Neural cell (in vitro differentiated cells): ENCODE results near the gene PRR5. TPM values are rescaled to one million over a fixed set of nuclear protein-coding genes. Genes with fewer than 3 reads are reported as not detected.

Source experiments
- H2AFZ ChIP-seq: fragments of 200-600, 300-800 bp; sonication (generic), shearing (Covaris generic); 2 replicates; pipeline ENCODE4 v1.6.0; 2014; ENCODE audit warnings: low read depth, mild to moderate bottlenecking, antibody characterized with exemption, low read length, moderate library complexity
- H3F3A ChIP-seq: fragments of 200-600 bp; shearing (Covaris generic); 2 replicates; pipeline ENCODE4 v1.6.1; 2016; ENCODE audit warnings: mild to moderate bottlenecking, moderate library complexity, mixed read lengths, antibody characterized with exemption, low read length; ENCODE audit not compliant: insufficient read depth, poor library complexity, severe bottlenecking
- H3K27ac ChIP-seq: fragments of 200-600, 300-800 bp; sonication (generic), shearing (Covaris generic); 2 replicates; pipeline ENCODE4 v1.5.1; 2014; ENCODE audit warnings: mild to moderate bottlenecking, low read length, moderate library complexity
- H3K27me3 ChIP-seq: fragments of 300-800, 200-600 bp; sonication (generic), shearing (Covaris generic); 2 replicates; pipeline ENCODE4 v1.6.0; 2014; ENCODE audit warnings: mild to moderate bottlenecking, low read depth, low read length, moderate library complexity; ENCODE audit not compliant: insufficient read depth
- H3K36me3 ChIP-seq: fragments of 300-800, 200-600 bp; sonication (generic), shearing (Covaris generic); 2 replicates; pipeline ENCODE4 v1.5.1; 2014; ENCODE audit warnings: mild to moderate bottlenecking, antibody characterized with exemption, low read length, moderate library complexity; ENCODE audit not compliant: insufficient read depth
- H3K4me2 ChIP-seq: fragments of 300-800, 200-600 bp; sonication (generic), shearing (Covaris generic); 2 replicates; pipeline ENCODE4 v1.6.0; 2014; ENCODE audit warnings: mild to moderate bottlenecking, low read length
- H3K4me3 ChIP-seq: fragments of 300-800, 200-600 bp; sonication (generic), shearing (Covaris generic); 2 replicates; pipeline ENCODE4 v1.5.1; 2014; ENCODE audit warnings: mild to moderate bottlenecking, low read length, moderate library complexity
- H3K79me2 ChIP-seq: fragments of 200-600 bp; shearing (Covaris generic); replicated peaks from 2 replicates; pipeline ENCODE4 v1.6.0; 2014; ENCODE audit warnings: mild to moderate bottlenecking, low read length, moderate library complexity; ENCODE audit not compliant: insufficient read depth
- H3K9ac ChIP-seq: fragments of 300-800, 200-600 bp; sonication (generic), shearing (Covaris generic); 2 replicates; pipeline ENCODE4 v1.6.1; 2016; ENCODE audit warnings: mild to moderate bottlenecking, low read length, mixed read lengths
- H3K9me2 ChIP-seq: fragments of 200-600 bp; shearing (Covaris generic); 2 replicates; pipeline ENCODE4 v1.6.1; 2016; ENCODE audit warnings: mild to moderate bottlenecking, low read length, mixed read lengths; ENCODE audit not compliant: insufficient read depth
- H3K9me3 ChIP-seq: fragments of 200-600, 300-800 bp; sonication (generic), shearing (Covaris generic); 2 replicates; pipeline ENCODE4 v1.6.1; 2016; ENCODE audit warnings: mild to moderate bottlenecking, mixed run types, low read length, moderate library complexity, mixed read lengths
- H4K20me1 ChIP-seq: fragments of 200-600 bp; shearing (Covaris generic); 2 replicates; pipeline ENCODE4 v1.6.1; 2016; ENCODE audit warnings: mild to moderate bottlenecking, mixed run types; ENCODE audit not compliant: insufficient read depth
- EP300 ChIP-seq: fragments of 450-650 bp; conservative IDR thresholded peaks from 2 replicates; pipeline ENCODE4 v1.6.1; 2014; ENCODE audit warnings: antibody characterized with exemption, mild to moderate bottlenecking, moderate library complexity; ENCODE audit not compliant: poor library complexity, severe bottlenecking
- EZH2 ChIP-seq: fragments of 200-600, 300-800 bp; shearing (Covaris generic), sonication (generic); IDR thresholded peaks from 2 replicates; pipeline ENCODE4 v1.6.1; 2014; ENCODE audit warnings: antibody characterized with exemption, low read length, borderline replicate concordance, mild to moderate bottlenecking; ENCODE audit not compliant: insufficient read depth, poor library complexity, severe bottlenecking
- MXI1 ChIP-seq: fragments of 450-650 bp; conservative IDR thresholded peaks from 2 replicates; pipeline ENCODE4 v1.6.1; 2014; ENCODE audit warnings: antibody characterized with exemption, mild to moderate bottlenecking; ENCODE audit not compliant: poor library complexity, severe bottlenecking
- POLR2AphosphoS5 ChIP-seq: IDR thresholded peaks from 2 replicates; pipeline ENCODE4 v1.6.1; 2012
- RAD21 ChIP-seq: fragments of 450-650 bp; conservative IDR thresholded peaks from 2 replicates; pipeline ENCODE4 v1.6.1; 2014; ENCODE audit warnings: antibody characterized with exemption, mild to moderate bottlenecking, moderate library complexity
- SMC3 ChIP-seq: fragments of 450-650 bp; conservative IDR thresholded peaks from 2 replicates; pipeline ENCODE4 v1.6.1; 2014; ENCODE audit warnings: antibody characterized with exemption, mild to moderate bottlenecking, moderate library complexity; ENCODE audit not compliant: poor library complexity
- TAF1 ChIP-seq: IDR thresholded peaks from 2 replicates; pipeline ENCODE4 v1.6.1; 2012; ENCODE audit warnings: low read depth
- polyA plus RNA-seq: library from polyadenylated mRNA; depleted of rRNA; stranded (reverse); fragments of >200 nt; gene quantifications from 2 replicates; pipeline ENCODE4 v1.2.3, GENCODE V29; 2014
- TF ChIP-seq, protein P1 (sequence below): IDR thresholded peaks from 2 replicates; pipeline ENCODE4 v1.6.1; 2012; ENCODE audit warnings: borderline replicate concordance
- TF ChIP-seq, protein P2 (sequence below): fragments of 450-650 bp; IDR thresholded peaks from 2 replicates; pipeline ENCODE4 v1.5.1; 2014; ENCODE audit warnings: antibody characterized with exemption, mild to moderate bottlenecking, moderate library complexity; ENCODE audit not compliant: poor library complexity, severe bottlenecking

The PRR5 gene
- polyA plus RNA-seq, 1 donor from 2014 or later = 16.2 TPM

DNA sequence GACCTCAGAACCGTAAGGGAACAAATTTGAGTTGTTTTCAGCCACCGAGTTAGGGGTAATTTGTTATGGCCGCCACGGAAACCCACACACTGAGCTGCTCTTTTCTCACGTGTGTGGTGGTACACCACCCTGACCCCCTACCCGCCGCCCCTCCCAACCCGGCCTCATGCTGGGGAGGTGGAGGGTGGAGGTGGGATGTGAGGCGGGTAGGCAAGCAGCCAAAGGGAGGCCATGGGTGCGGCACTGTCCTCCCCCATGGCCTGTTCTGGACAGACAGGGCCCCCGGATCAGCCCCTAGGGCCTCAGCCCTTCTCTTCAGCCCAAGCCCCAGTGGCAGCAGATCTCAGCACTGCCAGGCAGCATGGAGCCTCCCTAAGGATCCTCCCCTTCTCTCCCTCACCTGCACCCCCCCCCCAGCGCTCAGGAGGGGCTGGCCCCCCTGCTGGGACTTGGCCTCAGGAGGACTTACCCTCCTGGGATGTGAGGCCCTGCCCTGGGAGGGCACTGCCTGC is 7.9 kb downstream of the PRR5 start:
- TF ChIP-seq EZH2 (no peak), POLR2AphosphoS5 (no peak), MXI1 (no peak), RAD21 (no peak), TAF1 (no peak), SMC3 (no peak), EP300 (no peak)
- TF ChIP-seq, protein P1, sequence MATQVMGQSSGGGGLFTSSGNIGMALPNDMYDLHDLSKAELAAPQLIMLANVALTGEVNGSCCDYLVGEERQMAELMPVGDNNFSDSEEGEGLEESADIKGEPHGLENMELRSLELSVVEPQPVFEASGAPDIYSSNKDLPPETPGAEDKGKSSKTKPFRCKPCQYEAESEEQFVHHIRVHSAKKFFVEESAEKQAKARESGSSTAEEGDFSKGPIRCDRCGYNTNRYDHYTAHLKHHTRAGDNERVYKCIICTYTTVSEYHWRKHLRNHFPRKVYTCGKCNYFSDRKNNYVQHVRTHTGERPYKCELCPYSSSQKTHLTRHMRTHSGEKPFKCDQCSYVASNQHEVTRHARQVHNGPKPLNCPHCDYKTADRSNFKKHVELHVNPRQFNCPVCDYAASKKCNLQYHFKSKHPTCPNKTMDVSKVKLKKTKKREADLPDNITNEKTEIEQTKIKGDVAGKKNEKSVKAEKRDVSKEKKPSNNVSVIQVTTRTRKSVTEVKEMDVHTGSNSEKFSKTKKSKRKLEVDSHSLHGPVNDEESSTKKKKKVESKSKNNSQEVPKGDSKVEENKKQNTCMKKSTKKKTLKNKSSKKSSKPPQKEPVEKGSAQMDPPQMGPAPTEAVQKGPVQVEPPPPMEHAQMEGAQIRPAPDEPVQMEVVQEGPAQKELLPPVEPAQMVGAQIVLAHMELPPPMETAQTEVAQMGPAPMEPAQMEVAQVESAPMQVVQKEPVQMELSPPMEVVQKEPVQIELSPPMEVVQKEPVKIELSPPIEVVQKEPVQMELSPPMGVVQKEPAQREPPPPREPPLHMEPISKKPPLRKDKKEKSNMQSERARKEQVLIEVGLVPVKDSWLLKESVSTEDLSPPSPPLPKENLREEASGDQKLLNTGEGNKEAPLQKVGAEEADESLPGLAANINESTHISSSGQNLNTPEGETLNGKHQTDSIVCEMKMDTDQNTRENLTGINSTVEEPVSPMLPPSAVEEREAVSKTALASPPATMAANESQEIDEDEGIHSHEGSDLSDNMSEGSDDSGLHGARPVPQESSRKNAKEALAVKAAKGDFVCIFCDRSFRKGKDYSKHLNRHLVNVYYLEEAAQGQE = no peak
- TF ChIP-seq, protein P2, sequence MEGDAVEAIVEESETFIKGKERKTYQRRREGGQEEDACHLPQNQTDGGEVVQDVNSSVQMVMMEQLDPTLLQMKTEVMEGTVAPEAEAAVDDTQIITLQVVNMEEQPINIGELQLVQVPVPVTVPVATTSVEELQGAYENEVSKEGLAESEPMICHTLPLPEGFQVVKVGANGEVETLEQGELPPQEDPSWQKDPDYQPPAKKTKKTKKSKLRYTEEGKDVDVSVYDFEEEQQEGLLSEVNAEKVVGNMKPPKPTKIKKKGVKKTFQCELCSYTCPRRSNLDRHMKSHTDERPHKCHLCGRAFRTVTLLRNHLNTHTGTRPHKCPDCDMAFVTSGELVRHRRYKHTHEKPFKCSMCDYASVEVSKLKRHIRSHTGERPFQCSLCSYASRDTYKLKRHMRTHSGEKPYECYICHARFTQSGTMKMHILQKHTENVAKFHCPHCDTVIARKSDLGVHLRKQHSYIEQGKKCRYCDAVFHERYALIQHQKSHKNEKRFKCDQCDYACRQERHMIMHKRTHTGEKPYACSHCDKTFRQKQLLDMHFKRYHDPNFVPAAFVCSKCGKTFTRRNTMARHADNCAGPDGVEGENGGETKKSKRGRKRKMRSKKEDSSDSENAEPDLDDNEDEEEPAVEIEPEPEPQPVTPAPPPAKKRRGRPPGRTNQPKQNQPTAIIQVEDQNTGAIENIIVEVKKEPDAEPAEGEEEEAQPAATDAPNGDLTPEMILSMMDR = no peak
- H3K4me2 ChIP-seq = no peak overlapping the region
- no peaks in the 10 kb centered on the region for H3K27me3 ChIP-seq
- no peaks in the 10 kb centered on the region for H3K36me3 ChIP-seq
- no peaks in the 10 kb centered on the region for H3F3A ChIP-seq
- no peaks in the 10 kb centered on the region for H4K20me1 ChIP-seq
- H3K4me3 ChIP-seq = no peak overlapping the region
- no peak overlapping the region for H3K9ac ChIP-seq
- H3K9me2 ChIP-seq = no peaks in the 10 kb centered on the region
- H2AFZ ChIP-seq = no peak overlapping the region
- no peak overlapping the region for H3K27ac ChIP-seq
- no peaks in the 10 kb centered on the region for H3K79me2 ChIP-seq
- H3K9me3 ChIP-seq = no peaks in the 10 kb centered on the region

DNA sequence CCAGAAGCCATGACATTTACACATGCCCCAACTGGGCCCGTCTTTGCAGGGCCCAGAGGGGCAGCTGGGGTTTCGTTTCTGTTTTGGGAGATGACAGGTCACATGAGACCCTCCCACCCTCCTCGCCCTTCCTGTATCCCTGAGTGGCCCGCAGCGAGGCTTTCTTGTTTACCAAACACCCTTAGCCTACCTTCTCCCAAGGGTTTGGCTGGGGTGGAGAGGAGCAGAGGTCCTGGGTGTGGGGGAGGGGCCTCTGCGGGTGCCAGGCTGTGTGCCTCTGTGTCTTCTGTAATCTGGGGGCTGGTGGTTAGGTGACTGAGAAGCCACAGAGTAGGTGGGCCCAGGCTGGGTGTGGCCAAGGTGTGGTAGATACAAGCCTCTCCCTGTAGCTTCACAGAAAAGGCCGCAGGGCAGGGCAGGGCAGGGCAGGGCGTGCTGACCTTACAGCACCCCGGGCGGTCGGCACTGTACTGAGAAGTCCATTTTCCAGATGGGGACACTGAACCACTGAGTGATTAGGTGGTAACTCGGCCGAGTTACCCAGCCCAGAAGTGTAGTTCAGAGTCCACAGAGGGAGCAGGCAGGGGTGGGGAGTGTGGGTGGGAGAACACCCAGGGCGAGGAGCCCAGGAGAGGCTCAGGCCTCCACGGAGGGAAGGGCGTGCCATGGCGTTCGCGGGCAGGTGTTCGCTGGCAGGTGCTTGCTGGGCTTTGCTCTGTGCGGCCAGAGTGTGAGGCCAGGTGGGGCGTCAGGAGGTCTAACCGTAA is 8.7 kb downstream of the PRR5 start:
- TF ChIP-seq, protein P1 = no peak
- TF ChIP-seq POLR2AphosphoS5 (no peak), EP300 (no peak), EZH2 (no peak), RAD21 (no peak), TAF1 (no peak), MXI1 (no peak), SMC3 (no peak)
- TF ChIP-seq, protein P2 = no peak
- H3K79me2 ChIP-seq = no peaks in the 10 kb centered on the region
- no peaks in the 10 kb centered on the region for H3K9me3 ChIP-seq
- no peak overlapping the region for H2AFZ ChIP-seq
- no peaks in the 10 kb centered on the region for H3F3A ChIP-seq
- H3K4me2 ChIP-seq = no peak overlapping the region
- no peak overlapping the region for H3K4me3 ChIP-seq
- H3K9ac ChIP-seq = no peak overlapping the region
- no peaks in the 10 kb centered on the region for H3K9me2 ChIP-seq
- no peaks in the 10 kb centered on the region for H3K27me3 ChIP-seq
- no peak overlapping the region for H3K27ac ChIP-seq
- no peaks in the 10 kb centered on the region for H4K20me1 ChIP-seq
- H3K36me3 ChIP-seq = no peaks in the 10 kb centered on the region
